Measurements from ENCODE around the gene ETNPPL.
"Not testable (repeated sequence)": the region's sequence is repeated elsewhere in the genome, so short reads cannot be mapped to it uniquely, and the experiment has no call there.

The ETNPPL gene

GRCh38 chr4:108754327-108754726, 8.5 kb downstream of the ETNPPL start:
- DNase-seq = no peak

DNA sequence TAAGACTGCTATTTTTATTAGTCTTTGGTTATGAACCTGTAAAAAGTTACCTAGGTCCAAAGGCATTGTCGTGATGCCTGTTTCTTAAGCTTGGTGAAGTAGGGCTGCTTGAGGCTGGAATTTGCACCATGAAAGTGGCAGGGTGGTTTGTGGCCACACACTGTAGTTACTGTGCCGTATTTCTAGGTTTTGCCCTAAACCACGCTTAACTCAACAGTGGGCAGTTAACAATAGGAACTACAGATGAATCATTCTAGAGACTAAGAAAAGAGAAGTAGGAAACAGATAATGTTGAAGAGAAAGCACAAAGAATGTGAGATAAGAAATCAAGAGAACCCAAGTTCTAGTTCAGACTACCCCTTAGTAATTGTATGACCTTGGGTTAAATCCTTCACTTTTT, 11.5 kb downstream of the ETNPPL start:
- DNase-seq = no peak

- DNase-seq = no peak
Measured at GRCh38 chr4:108749119-108749518, 13.7 kb downstream of the ETNPPL start.

DNA sequence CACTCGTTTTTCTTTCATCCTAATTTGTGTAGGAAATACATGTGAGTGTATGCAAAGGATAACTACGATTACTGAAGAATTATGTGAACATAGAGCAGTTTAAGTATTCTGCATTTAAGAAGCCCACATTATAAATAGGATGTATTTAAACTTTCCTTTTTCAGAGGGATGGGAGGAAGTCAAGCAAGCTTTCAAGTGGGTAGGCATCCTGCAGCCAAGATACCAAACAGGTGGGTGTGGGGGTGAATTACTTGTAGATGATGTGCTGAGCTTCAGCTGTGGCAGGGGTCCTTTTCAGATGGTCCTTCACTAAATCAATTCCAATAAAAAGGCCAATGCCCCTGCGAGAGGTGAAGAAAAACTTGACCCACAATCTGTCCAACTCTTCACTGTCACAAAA, 16.3 kb downstream of the ETNPPL start:
- DNase-seq = no peak

GRCh38 chr4:108744307-108744706, 18.5 kb downstream of the ETNPPL start:
- no peak for DNase-seq

- no peak for DNase-seq
Measured at GRCh38 chr4:108742451-108743420, 20.1 kb downstream of the ETNPPL start.

GRCh38 chr4:108738003-108738706, 24.7 kb downstream of the ETNPPL start:
- no peak for DNase-seq

GRCh38 chr4:108731006-108731405, 31.8 kb downstream of the ETNPPL start:
- DNase-seq = no peak

- DNase-seq = no peak
Measured at GRCh38 chr4:108730579-108730978, 32.3 kb downstream of the ETNPPL start.

DNA sequence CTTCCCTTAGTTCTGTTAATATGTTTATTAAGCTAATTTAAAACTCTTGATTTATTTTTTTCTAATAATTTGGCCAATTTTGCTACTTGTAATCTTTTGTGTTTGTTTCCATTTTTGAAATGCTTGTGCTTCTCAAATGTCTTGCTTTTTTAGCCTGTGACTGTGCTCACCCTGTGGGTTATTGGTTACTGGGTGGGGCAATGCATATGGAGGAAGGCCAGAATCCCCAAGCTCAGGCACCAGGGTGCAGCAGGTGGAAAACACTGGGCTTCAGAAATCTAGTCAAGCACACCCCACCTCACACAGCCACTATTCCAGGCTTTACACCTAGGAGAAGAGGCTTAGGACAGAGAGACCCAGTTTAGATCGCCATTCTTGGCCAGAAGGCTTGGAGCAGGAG, 33.1 kb downstream of the ETNPPL start:
- no peak for DNase-seq

- DNase-seq = no peak
Measured at GRCh38 chr4:108725457-108725856, 37.4 kb downstream of the ETNPPL start.

GRCh38 chr4:108717386-108717785, 45.5 kb downstream of the ETNPPL start:
- no peak for DNase-seq

DNA sequence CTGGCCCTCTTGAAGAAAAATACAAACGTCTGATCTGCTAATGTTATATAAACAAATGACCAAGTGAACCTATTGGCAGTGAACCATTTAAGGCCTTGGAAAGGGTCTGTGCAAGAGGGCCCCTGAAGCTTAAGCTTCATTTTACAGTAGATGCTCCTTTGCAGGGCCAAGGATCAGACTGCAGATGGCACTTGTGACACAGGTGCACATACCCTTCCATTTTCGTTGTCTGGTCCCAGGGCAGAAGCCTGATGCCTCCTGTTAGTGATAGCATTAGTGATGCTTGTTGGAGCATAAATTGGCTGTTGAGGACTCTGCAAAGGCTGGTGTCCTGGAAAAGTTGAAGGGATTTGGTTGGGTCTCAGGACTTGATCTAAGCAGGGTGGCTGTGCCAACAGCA, 46.5 kb downstream of the ETNPPL start:
- no peak for DNase-seq

DNA sequence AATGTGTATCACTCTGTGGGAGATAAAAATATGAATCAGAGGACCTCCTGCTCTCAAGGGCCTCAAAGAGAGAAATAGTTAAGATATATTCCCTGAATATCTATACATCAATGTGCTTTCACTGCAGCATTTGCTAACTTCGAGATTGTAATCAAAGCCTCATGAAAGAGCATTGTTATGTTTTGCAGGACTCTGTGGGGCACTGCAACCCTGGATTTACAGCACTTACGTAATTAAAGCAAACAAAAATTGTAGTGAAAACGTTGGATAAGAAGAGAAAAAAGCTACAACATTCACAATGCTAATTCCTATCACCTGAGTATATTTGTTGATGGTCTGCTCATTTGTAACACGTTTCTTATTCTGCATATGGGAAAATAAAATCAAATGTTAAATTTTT, 48.0 kb downstream of the ETNPPL start:
- no peak for DNase-seq

GRCh38 chr4:108710578-108710977, 52.3 kb downstream of the ETNPPL start:
- DNase-seq = not testable (repeated sequence)

GRCh38 chr4:108709722-108710121, 53.1 kb downstream of the ETNPPL start:
- no peak for DNase-seq

GRCh38 chr4:108709234-108709633, 53.6 kb downstream of the ETNPPL start:
- no peak for DNase-seq

DNA sequence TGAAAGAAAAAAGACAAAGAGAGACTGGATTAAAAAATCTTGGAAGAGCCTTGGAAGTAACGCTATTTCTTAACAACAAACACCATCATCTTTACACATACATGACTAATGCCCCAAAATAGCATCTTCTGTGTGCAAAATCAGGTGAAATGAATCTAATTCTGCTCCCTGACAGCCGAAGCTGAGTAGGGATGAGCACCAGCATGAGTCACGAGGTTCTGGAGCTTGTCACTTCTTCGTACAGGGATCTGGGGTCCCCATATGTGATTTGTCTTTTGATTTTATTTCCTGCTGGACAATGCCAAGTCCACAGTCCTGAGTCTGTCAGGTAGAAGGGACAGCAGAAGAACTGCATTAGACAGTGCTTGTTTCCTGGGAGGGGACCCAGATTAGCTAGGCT, 56.6 kb downstream of the ETNPPL start:
- DNase-seq = no peak

DNA sequence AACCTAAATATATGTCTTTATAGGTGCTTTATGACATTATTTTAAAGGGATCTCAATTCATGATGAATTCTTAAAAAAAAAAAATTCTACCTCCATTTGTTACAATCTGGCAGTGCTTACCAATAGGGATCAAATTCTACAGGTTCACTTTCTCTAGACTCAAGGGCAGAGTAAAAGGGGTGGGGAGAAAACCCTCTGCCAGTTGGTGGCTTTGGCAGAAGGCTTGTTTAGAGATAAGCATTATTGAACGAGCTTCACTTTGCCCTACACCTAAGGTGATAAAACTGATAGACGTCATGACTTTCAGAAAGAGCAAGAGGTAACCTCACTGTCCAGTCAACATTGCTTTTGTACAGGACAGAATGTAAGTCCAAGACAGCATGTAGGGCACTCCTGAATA, 58.9 kb downstream of the ETNPPL start:
- peak; percentile 29 for DNase-seq

- DNase-seq = no peak
Measured at GRCh38 chr4:108703370-108703769, 59.5 kb downstream of the ETNPPL start.

GRCh38 chr4:108702960-108703359, 59.9 kb downstream of the ETNPPL start:
- no peak for DNase-seq

DNA sequence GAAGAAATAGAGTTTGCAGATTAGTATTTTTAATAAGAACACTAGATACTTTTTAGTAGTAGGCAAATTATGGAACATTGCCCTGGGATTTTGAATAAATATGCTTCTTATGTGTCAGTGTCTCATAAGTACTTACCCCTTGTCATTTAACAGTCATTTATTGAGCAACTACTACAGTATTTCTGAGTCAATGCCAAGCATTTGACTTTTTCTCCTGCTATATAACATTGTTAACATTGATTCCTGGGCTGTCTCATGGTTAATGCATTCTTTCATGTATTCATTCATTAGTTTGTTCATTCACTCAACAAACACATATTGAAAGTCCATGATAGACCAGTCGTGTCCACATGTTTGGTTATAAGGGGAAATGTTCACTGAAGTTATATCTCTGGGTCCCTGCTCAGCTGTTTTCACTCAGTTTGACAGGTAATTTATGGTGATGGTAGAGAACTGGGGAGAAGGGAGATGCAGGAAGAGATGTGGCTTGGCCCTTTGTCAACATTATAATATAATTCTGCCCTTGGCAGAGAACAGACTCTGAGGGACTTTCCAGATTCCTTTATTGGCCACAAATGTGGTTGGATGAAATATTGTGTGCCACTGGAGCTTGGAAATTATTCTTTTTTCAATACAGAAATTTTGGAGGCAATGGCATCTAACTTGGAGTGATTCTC, 62.6 kb downstream of the ETNPPL start:
- no peak for DNase-seq

DNA sequence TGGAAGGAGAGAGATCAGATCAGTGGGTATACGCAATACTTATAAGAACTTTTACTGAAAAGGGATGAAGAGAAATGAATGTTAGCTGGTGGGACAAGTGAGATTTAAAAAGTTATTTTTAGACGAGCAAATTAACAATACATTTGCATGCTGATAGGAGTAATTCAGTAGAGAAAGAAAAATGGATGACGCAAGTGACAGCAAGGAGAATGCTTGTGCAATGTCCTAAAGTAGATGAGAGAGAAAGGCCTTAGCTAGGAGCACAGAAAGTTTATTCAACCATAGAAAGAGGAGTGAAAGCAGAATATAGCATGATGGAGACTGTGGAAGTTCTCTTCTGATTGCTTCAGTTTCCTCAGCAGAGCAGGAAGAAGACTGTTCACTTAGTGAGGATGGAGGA, 66.7 kb downstream of the ETNPPL start:
- DNase-seq = no peak

GRCh38 chr4:108695062-108695461, 67.8 kb downstream of the ETNPPL start:
- peak; percentile 21 for DNase-seq
